SH-SY5Y (cell line): Measurements from ENCODE around the gene CST4.

ENCODE experiments used
- GATA2 ChIP-seq: IDR thresholded peaks from 2 replicates; pipeline ENCODE4 v1.6.1; 2011; ENCODE audit warnings: mild to moderate bottlenecking, low read depth, low read length
- GATA3 ChIP-seq: IDR thresholded peaks from 2 replicates; pipeline ENCODE4 v1.6.1; 2011; ENCODE audit warnings: low read depth, mild to moderate bottlenecking, low read length, moderate library complexity

CST4 gene

GRCh38 chr20:23663180-23663579 is 25.7 kb downstream of the CST4 start:
- no peak for TF ChIP-seq GATA3
- TF ChIP-seq GATA2 = no peak

DNA sequence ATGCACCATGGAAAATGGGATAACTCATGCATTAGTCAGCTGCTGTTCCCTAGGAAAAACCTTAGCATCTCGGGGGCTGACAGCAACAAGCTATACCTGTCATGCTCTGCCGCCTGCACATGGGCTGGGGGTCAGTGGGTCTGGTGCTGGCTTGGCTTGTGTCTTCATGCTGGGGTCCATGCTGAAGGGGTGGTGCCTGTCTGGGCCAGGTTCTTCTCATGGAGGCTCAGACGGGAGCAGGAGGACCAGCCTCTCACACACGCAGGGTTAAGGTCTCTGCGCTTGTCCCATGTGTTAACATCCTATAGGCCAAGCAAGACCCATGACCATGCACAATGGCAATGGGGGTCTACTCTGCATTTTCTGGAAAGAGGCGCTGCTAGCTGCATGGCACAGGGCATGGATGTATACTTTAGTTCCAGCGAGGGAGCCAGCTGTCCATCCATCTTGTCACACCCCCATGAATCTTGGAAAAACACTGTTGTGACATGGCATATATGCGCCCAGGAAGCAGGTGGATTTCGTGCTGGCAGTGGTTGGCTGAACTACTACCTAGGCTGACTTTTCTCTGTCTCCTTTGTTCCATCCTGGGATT is 26.5 kb downstream of the CST4 start:
- TF ChIP-seq GATA3 = no peak
- TF ChIP-seq GATA2 = no peak

- TF ChIP-seq GATA2 (no peak), GATA3 (no peak)
These were observed 27.8 kb downstream of the CST4 start for GRCh38 chr20:23661002-23661429.

GRCh38 chr20:23659989-23660837 is 28.6 kb downstream of the CST4 start:
- TF ChIP-seq GATA2 (no peak), GATA3 (no peak)

GRCh38 chr20:23658989-23659609 is 29.7 kb downstream of the CST4 start:
- TF ChIP-seq GATA2 (no peak), GATA3 (no peak)

DNA sequence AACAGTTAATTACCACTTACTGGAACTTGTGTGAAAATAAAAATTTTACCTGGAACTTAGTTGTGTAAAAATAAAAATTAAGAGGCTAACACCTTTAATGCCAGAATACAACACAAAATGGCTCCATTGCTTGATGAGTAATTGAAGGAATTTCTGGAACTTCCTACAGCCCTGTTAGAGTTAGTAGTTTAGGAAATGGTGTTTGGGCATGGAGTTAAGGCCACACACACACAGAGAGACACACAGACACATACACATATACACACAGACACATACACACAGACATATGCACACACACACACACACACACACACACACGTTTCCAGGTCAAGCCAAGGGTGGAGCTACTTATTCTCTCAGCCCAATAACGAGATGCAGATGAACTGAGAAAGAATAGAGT is 30.5 kb downstream of the CST4 start:
- no peak for TF ChIP-seq GATA2

DNA sequence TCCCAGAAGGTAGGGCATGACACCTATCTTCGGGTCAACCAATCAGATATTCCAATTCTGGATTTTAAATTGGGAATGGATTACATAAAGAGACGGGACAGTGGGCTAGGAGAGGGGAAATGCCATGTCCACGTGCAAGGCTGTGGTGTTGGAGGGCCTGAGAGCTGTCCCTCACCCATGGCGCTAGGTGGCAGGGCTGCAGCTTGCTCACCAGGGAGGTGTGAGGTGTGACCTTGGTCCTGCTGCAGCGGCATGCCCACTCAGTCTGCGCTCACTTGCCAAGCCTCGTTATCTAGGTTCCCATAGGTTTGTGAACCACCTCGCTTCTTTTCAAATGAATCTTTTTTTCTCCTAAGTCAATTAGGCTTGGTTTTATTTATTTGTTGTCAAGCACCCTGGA is 31.6 kb downstream of the CST4 start:
- TF ChIP-seq GATA3 (no peak), GATA2 (no peak)

- TF ChIP-seq GATA2 (no peak), GATA3 (no peak)
These were observed 32.5 kb downstream of the CST4 start for GRCh38 chr20:23656372-23656771.

GRCh38 chr20:23655491-23656211 is 33.2 kb downstream of the CST4 start:
- no peak for TF ChIP-seq GATA2
- TF ChIP-seq GATA3 = no peak

DNA sequence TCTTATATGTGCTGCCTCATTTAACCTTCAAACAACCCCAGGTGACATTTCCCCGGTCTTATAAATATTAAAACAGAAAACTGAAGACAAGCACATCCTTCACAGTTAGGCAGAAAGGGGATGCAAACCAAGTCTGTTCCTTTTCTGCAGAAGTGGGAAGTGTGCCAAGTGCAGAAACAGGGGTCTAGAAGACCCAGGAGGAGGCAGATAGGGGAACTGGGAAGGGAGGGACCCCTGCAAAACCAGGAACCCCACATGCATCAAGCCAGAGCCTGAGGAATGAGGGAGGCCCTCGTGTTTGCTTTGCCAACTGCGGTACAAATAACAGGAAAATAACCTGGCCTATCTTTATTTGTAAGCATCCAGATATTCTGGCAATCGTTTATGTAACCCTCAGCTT is 34.1 kb downstream of the CST4 start:
- TF ChIP-seq GATA3 (no peak), GATA2 (no peak)

- no peak for TF ChIP-seq GATA3
- TF ChIP-seq GATA2 = no peak
These were observed 34.8 kb downstream of the CST4 start for GRCh38 chr20:23654000-23654399.

GRCh38 chr20:23653400-23653938 is 35.4 kb downstream of the CST4 start:
- TF ChIP-seq GATA3 (no peak), GATA2 (no peak)

- no peak for TF ChIP-seq GATA2
- no peak for TF ChIP-seq GATA3
These were observed 35.9 kb downstream of the CST4 start for GRCh38 chr20:23652926-23653325.

DNA sequence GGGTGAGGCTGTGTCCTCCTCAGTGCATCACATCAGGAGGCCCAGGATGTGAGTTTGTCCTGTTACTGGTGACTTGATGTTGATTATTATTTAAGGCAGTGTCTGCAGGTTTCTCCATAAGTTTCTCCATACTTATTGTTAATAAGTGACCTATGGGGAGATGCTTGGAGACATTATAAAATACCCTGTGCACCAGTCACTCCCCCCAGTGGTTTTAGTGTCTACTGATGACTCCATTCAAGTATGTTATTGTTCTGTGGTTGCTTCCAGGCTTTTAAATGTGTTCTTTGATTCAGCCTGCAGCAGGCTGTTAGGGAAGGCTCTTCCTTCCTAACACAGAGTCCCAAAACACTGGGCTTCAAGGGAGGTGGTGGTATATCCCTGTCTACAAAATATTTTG is 36.5 kb downstream of the CST4 start:
- no peak for TF ChIP-seq GATA2
- no peak for TF ChIP-seq GATA3

GRCh38 chr20:23651117-23651516 is 37.7 kb downstream of the CST4 start:
- TF ChIP-seq GATA3 = no peak
- no peak for TF ChIP-seq GATA2

GRCh38 chr20:23649830-23650417 is 38.9 kb downstream of the CST4 start:
- TF ChIP-seq GATA3 (no peak), GATA2 (no peak)
